ENCODE data around the gene UMODL1. TPM values are rescaled to one million over a fixed set of nuclear protein-coding genes. Genes with fewer than 3 reads are reported as not detected.
A peak's percentile ranks its signal among the peaks of the same experiment; 100 is the strongest.

Gene UMODL1
- total RNA-seq, 1 experiment from 2014 or later = 0.18 TPM

- POLR2A ChIA-PET = interaction anchor here (0.6 kb wide), 1 partner anchor 485 kb away, joined by 4 read pairs; no protein-coding TSS in a partner anchor
- no peaks in the 10 kb centered on the region for H3K9me3 ChIP-seq (ENCODE audit: control insufficient read depth, insufficient read depth, low read depth, low read length)
- intact Hi-C loops (cut with micrococcal nuclease; ENCODE audit: unreplicated experiment) = no loop called here
- no peaks in the 10 kb centered on the region for H3K4me1 ChIP-seq (ENCODE audit: control insufficient read depth, insufficient read depth, low read length)
- no peak overlapping the region for H3K4me3 ChIP-seq (ENCODE audit: low read depth in 2 of 2, low read length in 2 of 2)
- CTCF ChIA-PET = interaction anchor here (0.5 to 2.2 kb wide), 7 partner anchors 10 to 773 kb away, joined by 3 to 10 read pairs (median 5); no protein-coding TSS in a partner anchor
- peak; percentile 90 for ATAC-seq
- peak; percentile 57 for DNase-seq (ENCODE audit: low read depth, low spot score)
- no peaks in the 10 kb centered on the region for H3K36me3 ChIP-seq (ENCODE audit: control insufficient read depth, insufficient read depth, low read length)
- no TSS peak for BruUV-seq (replicated peaks)
- no peak for TF ChIP-seq TCF7L2 (IDR thresholded peaks at IDR 0.05; ENCODE audit: low read depth, low read length)
- TF ChIP-seq, protein P1, sequence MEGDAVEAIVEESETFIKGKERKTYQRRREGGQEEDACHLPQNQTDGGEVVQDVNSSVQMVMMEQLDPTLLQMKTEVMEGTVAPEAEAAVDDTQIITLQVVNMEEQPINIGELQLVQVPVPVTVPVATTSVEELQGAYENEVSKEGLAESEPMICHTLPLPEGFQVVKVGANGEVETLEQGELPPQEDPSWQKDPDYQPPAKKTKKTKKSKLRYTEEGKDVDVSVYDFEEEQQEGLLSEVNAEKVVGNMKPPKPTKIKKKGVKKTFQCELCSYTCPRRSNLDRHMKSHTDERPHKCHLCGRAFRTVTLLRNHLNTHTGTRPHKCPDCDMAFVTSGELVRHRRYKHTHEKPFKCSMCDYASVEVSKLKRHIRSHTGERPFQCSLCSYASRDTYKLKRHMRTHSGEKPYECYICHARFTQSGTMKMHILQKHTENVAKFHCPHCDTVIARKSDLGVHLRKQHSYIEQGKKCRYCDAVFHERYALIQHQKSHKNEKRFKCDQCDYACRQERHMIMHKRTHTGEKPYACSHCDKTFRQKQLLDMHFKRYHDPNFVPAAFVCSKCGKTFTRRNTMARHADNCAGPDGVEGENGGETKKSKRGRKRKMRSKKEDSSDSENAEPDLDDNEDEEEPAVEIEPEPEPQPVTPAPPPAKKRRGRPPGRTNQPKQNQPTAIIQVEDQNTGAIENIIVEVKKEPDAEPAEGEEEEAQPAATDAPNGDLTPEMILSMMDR (IDR thresholded peaks at IDR 0.05) = peak; percentile 88
- H3K27me3 ChIP-seq (ENCODE audit: control insufficient read depth, insufficient read depth, low read length) = no peaks in the 10 kb centered on the region
- no peak overlapping the region for H3K27ac ChIP-seq (ENCODE audit: low read length)
- in situ Hi-C loops (cut with HindIII; ENCODE audit: low pct_unique_long_range_greater_than_20kb, low sequenced_read_pairs) = no loop called here
Observed at GRCh38 chr21:42117229-42117966, 46.3 kb downstream of the UMODL1 start.

DNA sequence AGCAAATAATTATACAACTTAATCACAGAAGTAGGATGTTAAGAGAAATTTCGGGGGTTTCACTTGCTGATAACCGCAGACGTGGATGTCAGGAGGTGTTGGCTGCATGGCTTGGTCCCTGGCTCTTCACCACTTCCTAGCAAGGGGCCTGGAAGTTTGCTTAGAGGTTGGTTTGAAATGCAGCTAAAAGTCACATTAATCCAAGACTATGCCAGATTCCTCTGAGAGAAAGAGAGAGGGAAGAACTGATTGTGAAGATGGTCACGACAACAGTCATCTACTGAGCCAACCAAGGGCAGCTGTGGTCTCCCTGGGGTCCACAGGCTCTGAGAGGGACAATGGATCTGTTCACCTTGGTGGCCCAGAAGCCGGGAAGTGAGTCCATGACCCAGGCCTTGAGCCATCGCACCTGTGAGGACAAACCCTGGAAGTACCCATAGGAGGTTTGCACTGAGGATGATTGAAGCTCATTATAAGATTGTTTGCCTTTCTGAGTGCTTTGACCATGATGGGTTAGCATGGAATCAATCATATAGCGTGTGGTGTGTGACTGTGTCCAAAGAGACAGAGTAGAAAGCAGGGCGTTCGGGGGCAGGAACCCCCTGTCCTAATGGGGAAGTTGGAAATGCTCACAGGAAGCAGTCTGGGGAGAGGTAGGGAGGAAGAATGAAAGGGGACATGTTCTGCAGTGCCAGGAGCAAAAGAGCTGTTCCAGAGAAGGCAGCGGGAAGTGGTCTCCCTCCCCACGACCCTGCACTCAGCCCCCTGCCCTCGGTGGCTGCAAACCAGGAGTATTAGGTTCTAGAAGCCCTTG is 47.1 kb downstream of the UMODL1 start:
- intact Hi-C loops (cut with micrococcal nuclease; ENCODE audit: unreplicated experiment) (no loop called here), in situ Hi-C loops (cut with HindIII; ENCODE audit: low pct_unique_long_range_greater_than_20kb, low sequenced_read_pairs) (no loop called here)
- ChIA-PET POLR2A (interaction anchor here (0.6 kb wide), 1 partner anchor 484 kb away, joined by 4 read pairs; no protein-coding TSS in a partner anchor), CTCF (interaction anchor here (0.5 to 2.2 kb wide), 6 partner anchors 10 to 506 kb away, joined by 4 to 10 read pairs (median 6); no protein-coding TSS in a partner anchor)
- ATAC-seq = no peak
- BruUV-seq (replicated peaks) = no TSS peak
- no peak overlapping the region for H3K4me3 ChIP-seq (ENCODE audit: low read depth in 2 of 2, low read length in 2 of 2)
- H3K27ac ChIP-seq (ENCODE audit: low read length) = no peak overlapping the region
- no peaks in the 10 kb centered on the region for H3K27me3 ChIP-seq (ENCODE audit: control insufficient read depth, insufficient read depth, low read length)
- H3K9me3 ChIP-seq (ENCODE audit: control insufficient read depth, insufficient read depth, low read depth, low read length) = no peaks in the 10 kb centered on the region
- no peaks in the 10 kb centered on the region for H3K4me1 ChIP-seq (ENCODE audit: control insufficient read depth, insufficient read depth, low read length)
- TF ChIP-seq TCF7L2 (IDR thresholded peaks at IDR 0.05; ENCODE audit: low read depth, low read length) (no peak), POLR2AphosphoS5 (IDR thresholded peaks at IDR 0.05; ENCODE audit: low read depth, low read length) (no peak), SIN3A (IDR thresholded peaks at IDR 0.05; ENCODE audit: borderline replicate concordance, insufficient read depth, low read depth, low read length) (no peak)
- TF ChIP-seq, protein P1 (IDR thresholded peaks at IDR 0.05) = no peak
- TF ChIP-seq, protein P2, sequence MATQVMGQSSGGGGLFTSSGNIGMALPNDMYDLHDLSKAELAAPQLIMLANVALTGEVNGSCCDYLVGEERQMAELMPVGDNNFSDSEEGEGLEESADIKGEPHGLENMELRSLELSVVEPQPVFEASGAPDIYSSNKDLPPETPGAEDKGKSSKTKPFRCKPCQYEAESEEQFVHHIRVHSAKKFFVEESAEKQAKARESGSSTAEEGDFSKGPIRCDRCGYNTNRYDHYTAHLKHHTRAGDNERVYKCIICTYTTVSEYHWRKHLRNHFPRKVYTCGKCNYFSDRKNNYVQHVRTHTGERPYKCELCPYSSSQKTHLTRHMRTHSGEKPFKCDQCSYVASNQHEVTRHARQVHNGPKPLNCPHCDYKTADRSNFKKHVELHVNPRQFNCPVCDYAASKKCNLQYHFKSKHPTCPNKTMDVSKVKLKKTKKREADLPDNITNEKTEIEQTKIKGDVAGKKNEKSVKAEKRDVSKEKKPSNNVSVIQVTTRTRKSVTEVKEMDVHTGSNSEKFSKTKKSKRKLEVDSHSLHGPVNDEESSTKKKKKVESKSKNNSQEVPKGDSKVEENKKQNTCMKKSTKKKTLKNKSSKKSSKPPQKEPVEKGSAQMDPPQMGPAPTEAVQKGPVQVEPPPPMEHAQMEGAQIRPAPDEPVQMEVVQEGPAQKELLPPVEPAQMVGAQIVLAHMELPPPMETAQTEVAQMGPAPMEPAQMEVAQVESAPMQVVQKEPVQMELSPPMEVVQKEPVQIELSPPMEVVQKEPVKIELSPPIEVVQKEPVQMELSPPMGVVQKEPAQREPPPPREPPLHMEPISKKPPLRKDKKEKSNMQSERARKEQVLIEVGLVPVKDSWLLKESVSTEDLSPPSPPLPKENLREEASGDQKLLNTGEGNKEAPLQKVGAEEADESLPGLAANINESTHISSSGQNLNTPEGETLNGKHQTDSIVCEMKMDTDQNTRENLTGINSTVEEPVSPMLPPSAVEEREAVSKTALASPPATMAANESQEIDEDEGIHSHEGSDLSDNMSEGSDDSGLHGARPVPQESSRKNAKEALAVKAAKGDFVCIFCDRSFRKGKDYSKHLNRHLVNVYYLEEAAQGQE (IDR thresholded peaks at IDR 0.05; ENCODE audit: insufficient read depth in 1 of 2, low read depth in 2 of 2, low read length in 1 of 2) = no peak
- no peak for DNase-seq (ENCODE audit: low read depth, low spot score)
- H3K36me3 ChIP-seq (ENCODE audit: control insufficient read depth, insufficient read depth, low read length) = no peaks in the 10 kb centered on the region
